Measurements from ENCODE around the gene ELMO1.

The ELMO1 gene

DNA sequence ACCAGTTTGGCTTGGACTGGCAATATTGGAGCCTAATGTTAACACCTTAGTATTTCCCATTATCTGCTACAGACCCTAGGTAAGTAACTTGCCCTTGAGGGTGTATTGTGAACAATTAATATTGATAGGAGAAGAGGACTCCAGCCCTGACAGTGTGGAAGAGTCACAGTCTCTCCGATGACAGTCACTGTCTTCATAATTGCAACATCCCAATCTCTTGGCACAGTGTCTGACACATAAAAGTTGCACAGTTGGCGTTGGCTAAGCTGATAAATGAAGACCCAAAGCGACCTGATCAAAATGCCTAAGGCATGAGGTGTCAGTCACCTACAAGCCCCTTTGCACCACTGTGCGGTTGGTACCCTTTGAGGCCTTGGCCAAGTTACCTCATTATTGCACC lies 569.6 kb downstream of the ELMO1 start:
- no peaks in the 10 kb centered on the region for H3K9me3 ChIP-seq (ENCODE audit: control extremely low read depth in 1 of 5, control insufficient read depth in 4 of 5, insufficient read depth in 2 of 5, low read depth in 1 of 5, low read length in 4 of 5)
- H3K4me3 ChIP-seq (ENCODE audit: control insufficient read depth in 1 of 7, extremely low read depth in 1 of 7, insufficient read depth in 4 of 7, low read depth in 2 of 7, low read length in 6 of 7) = no peak overlapping the region
- H3K36me3 ChIP-seq (ENCODE audit: control insufficient read depth in 4 of 4, insufficient read depth in 4 of 4, low read length in 3 of 4) = peaks cover 45 to 93% (median 69%) of the 10 kb centered on the region in 4 experiments
- WGBS (ENCODE audit: insufficient coverage) = 65% methylated on average over 4 of the region's 4 CpGs
- ChIA-PET POLR2A (no interaction called here), CTCF (no interaction called here)
- H3K27me3 ChIP-seq (replicated peaks in 2 of 5; ENCODE audit: control insufficient read depth in 4 of 5, insufficient read depth in 5 of 5, low read length in 4 of 5) = no peaks in the 10 kb centered on the region
- H3K4me1 ChIP-seq (ENCODE audit: control extremely low read depth in 1 of 4, control insufficient read depth in 4 of 4, insufficient read depth in 4 of 4, low read length in 3 of 4) = no peaks in the 10 kb centered on the region
- no peak overlapping the region for H3K27ac ChIP-seq (ENCODE audit: insufficient read depth in 1 of 2, low read depth in 1 of 2, low read length in 2 of 2, poor library complexity in 1 of 2, severe bottlenecking in 2 of 2)
- DNase-seq = no peak

DNA sequence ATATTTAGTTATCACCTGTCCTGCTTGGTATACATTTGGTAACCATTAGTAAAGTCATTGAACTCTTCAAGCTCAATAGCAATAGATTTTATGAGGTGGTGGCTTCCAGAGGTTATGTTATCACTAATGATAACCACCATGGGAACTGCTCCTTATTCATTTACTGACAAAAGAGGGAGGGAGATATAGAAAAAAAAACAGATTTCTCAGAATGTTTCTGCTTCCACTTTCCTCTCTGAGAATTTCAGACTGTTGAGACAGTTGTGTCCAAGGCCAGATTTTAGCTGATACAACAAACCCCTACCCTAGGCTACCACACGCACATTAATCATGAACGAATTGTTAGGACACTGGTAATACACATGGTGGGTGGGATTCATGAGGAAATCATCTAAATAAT lies 570.4 kb downstream of the ELMO1 start:
- H3K27me3 ChIP-seq (replicated peaks in 2 of 5; ENCODE audit: control insufficient read depth in 4 of 5, insufficient read depth in 5 of 5, low read length in 4 of 5) = no peaks in the 10 kb centered on the region
- H3K27ac ChIP-seq (ENCODE audit: insufficient read depth in 1 of 2, low read depth in 1 of 2, low read length in 2 of 2, poor library complexity in 1 of 2, severe bottlenecking in 2 of 2) = no peak overlapping the region
- 100% methylated on average over 1 of the region's 2 CpGs for whole genome bisulfite sequencing (ENCODE audit: insufficient coverage)
- H3K9me3 ChIP-seq (ENCODE audit: control extremely low read depth in 1 of 5, control insufficient read depth in 4 of 5, insufficient read depth in 2 of 5, low read depth in 1 of 5, low read length in 4 of 5) = no peaks in the 10 kb centered on the region
- no peak overlapping the region for H3K4me3 ChIP-seq (ENCODE audit: control insufficient read depth in 1 of 7, extremely low read depth in 1 of 7, insufficient read depth in 4 of 7, low read depth in 2 of 7, low read length in 6 of 7)
- POLR2A ChIA-PET = no interaction called here
- H3K36me3 ChIP-seq (ENCODE audit: control insufficient read depth in 4 of 4, insufficient read depth in 4 of 4, low read length in 3 of 4) = peaks cover 45 to 93% (median 71%) of the 10 kb centered on the region in 4 experiments
- no peak for DNase-seq
- H3K4me1 ChIP-seq (ENCODE audit: control extremely low read depth in 1 of 4, control insufficient read depth in 4 of 4, insufficient read depth in 4 of 4, low read length in 3 of 4) = no peaks in the 10 kb centered on the region
- CTCF ChIA-PET = no interaction called here

DNA sequence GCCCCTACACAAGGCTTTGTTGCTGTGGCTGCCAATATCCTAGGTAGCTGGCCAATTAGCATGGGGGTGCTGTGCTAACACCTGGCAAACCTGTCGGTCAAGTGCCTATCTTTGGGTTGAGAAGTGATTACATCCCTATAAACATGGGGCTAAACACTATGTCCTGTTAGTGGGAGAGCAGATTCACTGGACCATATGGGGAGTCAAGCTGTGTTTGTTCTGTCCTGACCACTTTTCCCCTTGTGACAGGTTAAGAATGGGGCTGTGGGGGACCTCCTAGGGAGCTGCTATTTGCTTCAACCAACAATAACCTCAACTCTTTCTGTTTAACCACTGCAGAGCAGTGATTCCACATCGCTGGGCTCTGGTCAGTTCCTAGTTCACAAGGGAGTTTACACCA lies 572.9 kb downstream of the ELMO1 start:
- Histone ChIP-seq H3K4me1 (ENCODE audit: control extremely low read depth in 1 of 4, control insufficient read depth in 4 of 4, insufficient read depth in 4 of 4, low read length in 3 of 4) (no peaks in the 10 kb centered on the region), H3K27me3 (replicated peaks in 2 of 5; ENCODE audit: control insufficient read depth in 4 of 5, insufficient read depth in 5 of 5, low read length in 4 of 5) (no peaks in the 10 kb centered on the region), H3K4me3 (ENCODE audit: control insufficient read depth in 1 of 7, extremely low read depth in 1 of 7, insufficient read depth in 4 of 7, low read depth in 2 of 7, low read length in 6 of 7) (no peak overlapping the region), H3K36me3 (ENCODE audit: control insufficient read depth in 4 of 4, insufficient read depth in 4 of 4, low read length in 3 of 4) (peaks cover 36 to 95% (median 72%) of the 10 kb centered on the region in 4 experiments), H3K27ac (ENCODE audit: insufficient read depth in 1 of 2, low read depth in 1 of 2, low read length in 2 of 2, poor library complexity in 1 of 2, severe bottlenecking in 2 of 2) (no peak overlapping the region), H3K9me3 (ENCODE audit: control extremely low read depth in 1 of 5, control insufficient read depth in 4 of 5, insufficient read depth in 2 of 5, low read depth in 1 of 5, low read length in 4 of 5) (no peaks in the 10 kb centered on the region)
- DNase-seq = no peak
- CTCF ChIA-PET = interaction anchor here (0.7 to 1.4 kb wide), 3 partner anchors 8 to 434 kb away, joined by 3 to 4 read pairs (median 3); no protein-coding TSS in a partner anchor
- POLR2A ChIA-PET = interaction anchor here (1.0 kb wide), 1 partner anchor 10 kb away, joined by 3 read pairs; no protein-coding TSS in a partner anchor
- WGBS (ENCODE audit: insufficient coverage) = 100% methylated on average over 2 of the region's 2 CpGs

DNA sequence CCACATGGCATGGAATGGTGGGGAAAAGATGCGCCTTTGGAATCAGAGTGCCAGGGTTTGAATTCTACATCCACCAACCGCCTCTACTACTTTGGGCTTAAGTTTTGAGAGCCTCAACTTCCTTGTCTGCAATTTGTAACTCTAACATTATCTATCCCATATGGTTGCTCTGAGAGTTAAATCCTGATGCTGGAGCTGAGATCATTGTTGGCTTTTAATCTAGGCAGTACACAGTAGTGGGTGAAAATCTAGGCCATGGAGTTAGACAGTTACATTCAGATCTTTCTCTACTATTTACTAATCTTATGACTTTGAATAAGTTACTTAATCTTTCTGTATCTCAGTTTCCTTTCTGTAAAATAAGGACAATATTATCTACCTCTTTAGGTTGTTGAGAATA lies 574.6 kb downstream of the ELMO1 start:
- Histone ChIP-seq H3K36me3 (ENCODE audit: control insufficient read depth in 4 of 4, insufficient read depth in 4 of 4, low read length in 3 of 4) (peaks cover 43 to 98% (median 73%) of the 10 kb centered on the region in 4 experiments), H3K4me1 (ENCODE audit: control extremely low read depth in 1 of 4, control insufficient read depth in 4 of 4, insufficient read depth in 4 of 4, low read length in 3 of 4) (no peaks in the 10 kb centered on the region), H3K9me3 (ENCODE audit: control extremely low read depth in 1 of 5, control insufficient read depth in 4 of 5, insufficient read depth in 2 of 5, low read depth in 1 of 5, low read length in 4 of 5) (no peaks in the 10 kb centered on the region), H3K27me3 (replicated peaks in 2 of 5; ENCODE audit: control insufficient read depth in 4 of 5, insufficient read depth in 5 of 5, low read length in 4 of 5) (no peaks in the 10 kb centered on the region), H3K27ac (ENCODE audit: insufficient read depth in 1 of 2, low read depth in 1 of 2, low read length in 2 of 2, poor library complexity in 1 of 2, severe bottlenecking in 2 of 2) (no peak overlapping the region), H3K4me3 (ENCODE audit: control insufficient read depth in 1 of 7, extremely low read depth in 1 of 7, insufficient read depth in 4 of 7, low read depth in 2 of 7, low read length in 6 of 7) (no peak overlapping the region)
- DNase-seq = no peak
- ChIA-PET CTCF (no interaction called here), POLR2A (no interaction called here)
- WGBS (ENCODE audit: insufficient coverage) = 90% methylated on average over 2 of the region's 2 CpGs

DNA sequence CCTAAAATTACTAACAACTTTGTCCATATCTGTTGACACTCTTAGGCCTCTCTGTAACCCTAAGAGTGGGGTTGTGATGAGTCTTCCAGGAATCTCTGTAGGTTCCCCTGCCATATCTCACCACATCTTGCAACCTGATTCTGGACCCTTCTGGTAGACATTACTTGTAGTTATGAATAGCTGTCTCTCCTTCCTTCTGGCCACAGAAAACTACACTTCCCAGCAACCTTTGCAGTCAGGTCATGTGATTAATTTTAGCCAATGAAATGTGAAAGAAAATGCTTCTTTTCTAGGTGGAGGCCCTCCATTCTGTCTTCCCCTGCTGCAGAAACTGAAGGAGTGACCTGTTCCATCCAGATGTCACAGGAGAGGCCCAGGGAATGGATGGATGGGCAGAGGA lies 576.8 kb downstream of the ELMO1 start:
- POLR2A ChIA-PET = no interaction called here
- Histone ChIP-seq H3K4me3 (ENCODE audit: control insufficient read depth in 1 of 7, extremely low read depth in 1 of 7, insufficient read depth in 4 of 7, low read depth in 2 of 7, low read length in 6 of 7) (no peak overlapping the region), H3K9me3 (ENCODE audit: control extremely low read depth in 1 of 5, control insufficient read depth in 4 of 5, insufficient read depth in 2 of 5, low read depth in 1 of 5, low read length in 4 of 5) (no peaks in the 10 kb centered on the region), H3K36me3 (ENCODE audit: control insufficient read depth in 4 of 4, insufficient read depth in 4 of 4, low read length in 3 of 4) (peaks cover 38 to 93% (median 67%) of the 10 kb centered on the region in 4 experiments), H3K27ac (ENCODE audit: insufficient read depth in 1 of 2, low read depth in 1 of 2, low read length in 2 of 2, poor library complexity in 1 of 2, severe bottlenecking in 2 of 2) (no peak overlapping the region), H3K27me3 (replicated peaks in 2 of 5; ENCODE audit: control insufficient read depth in 4 of 5, insufficient read depth in 5 of 5, low read length in 4 of 5) (no peaks in the 10 kb centered on the region), H3K4me1 (ENCODE audit: control extremely low read depth in 1 of 4, control insufficient read depth in 4 of 4, insufficient read depth in 4 of 4, low read length in 3 of 4) (no peaks in the 10 kb centered on the region)
- CTCF ChIA-PET = no interaction called here
- DNase-seq = peak; percentile 20 to 61 (median 51)

DNA sequence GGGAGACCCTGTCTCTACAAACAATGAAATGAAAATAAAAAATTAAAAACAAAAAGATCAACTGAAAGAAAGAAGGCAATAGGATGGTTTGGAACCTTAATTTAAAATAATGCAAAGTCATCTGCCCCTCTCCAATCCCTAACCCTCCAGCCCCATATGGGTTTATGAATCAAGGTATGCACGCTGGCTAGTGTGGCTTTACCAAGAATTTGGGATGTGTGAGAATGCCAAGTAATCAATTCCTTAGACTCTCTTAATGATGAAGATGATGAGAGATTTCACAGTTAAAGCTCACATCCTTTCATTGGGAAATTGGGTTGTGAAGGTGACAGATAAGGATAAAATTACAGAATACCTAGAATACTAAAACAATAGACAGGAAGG lies 577.3 kb downstream of the ELMO1 start:
- no peak for DNase-seq
- WGBS (ENCODE audit: insufficient coverage) = no CpG with 5 or more reads among the region's 1 CpG
- Histone ChIP-seq H3K36me3 (ENCODE audit: control insufficient read depth in 4 of 4, insufficient read depth in 4 of 4, low read length in 3 of 4) (peaks cover 39 to 93% (median 70%) of the 10 kb centered on the region in 4 experiments), H3K27me3 (replicated peaks in 2 of 5; ENCODE audit: control insufficient read depth in 4 of 5, insufficient read depth in 5 of 5, low read length in 4 of 5) (no peaks in the 10 kb centered on the region), H3K4me1 (ENCODE audit: control extremely low read depth in 1 of 4, control insufficient read depth in 4 of 4, insufficient read depth in 4 of 4, low read length in 3 of 4) (no peaks in the 10 kb centered on the region), H3K27ac (ENCODE audit: insufficient read depth in 1 of 2, low read depth in 1 of 2, low read length in 2 of 2, poor library complexity in 1 of 2, severe bottlenecking in 2 of 2) (no peak overlapping the region), H3K4me3 (ENCODE audit: control insufficient read depth in 1 of 7, extremely low read depth in 1 of 7, insufficient read depth in 4 of 7, low read depth in 2 of 7, low read length in 6 of 7) (no peak overlapping the region), H3K9me3 (ENCODE audit: control extremely low read depth in 1 of 5, control insufficient read depth in 4 of 5, insufficient read depth in 2 of 5, low read depth in 1 of 5, low read length in 4 of 5) (no peaks in the 10 kb centered on the region)
- POLR2A ChIA-PET = no interaction called here
- CTCF ChIA-PET = no interaction called here

DNA sequence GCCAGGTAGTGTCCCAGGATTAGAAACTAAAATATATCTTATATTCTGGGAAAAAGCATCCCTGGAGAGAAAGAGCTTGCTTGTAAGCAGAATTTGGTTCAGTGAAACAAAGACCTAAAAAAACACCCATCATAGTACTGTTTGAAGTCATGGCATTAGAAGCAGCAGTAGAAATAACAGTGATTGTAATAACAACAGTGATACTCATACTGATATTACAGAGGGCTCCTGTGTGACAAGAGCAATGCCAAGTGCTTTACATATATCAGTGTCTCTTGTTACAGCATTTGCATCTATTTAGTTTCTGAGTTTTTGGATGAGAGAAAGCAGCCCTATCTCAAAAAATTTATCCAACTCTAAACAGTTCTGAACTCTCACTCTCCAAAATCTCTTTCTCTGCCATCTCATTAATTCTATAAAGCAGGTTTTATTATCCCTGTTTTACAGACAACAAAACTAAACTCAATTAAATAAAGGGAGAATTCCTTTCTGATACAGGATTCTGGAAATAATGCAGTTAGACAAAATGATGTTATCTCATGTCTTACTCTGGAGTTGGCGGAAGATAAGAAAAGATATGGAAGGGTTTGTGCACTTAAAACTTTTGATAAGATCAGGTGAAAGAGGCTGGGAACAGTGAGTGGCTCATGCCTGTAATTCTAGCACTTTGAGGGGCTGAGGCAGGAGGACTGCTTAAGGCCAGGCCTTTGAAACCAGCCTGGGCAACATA lies 577.9 kb downstream of the ELMO1 start:
- H3K4me3 ChIP-seq (ENCODE audit: control insufficient read depth in 1 of 7, extremely low read depth in 1 of 7, insufficient read depth in 4 of 7, low read depth in 2 of 7, low read length in 6 of 7) = no peak overlapping the region
- no peaks in the 10 kb centered on the region for H3K4me1 ChIP-seq (ENCODE audit: control extremely low read depth in 1 of 4, control insufficient read depth in 4 of 4, insufficient read depth in 4 of 4, low read length in 3 of 4)
- no peak overlapping the region for H3K27ac ChIP-seq (ENCODE audit: insufficient read depth in 1 of 2, low read depth in 1 of 2, low read length in 2 of 2, poor library complexity in 1 of 2, severe bottlenecking in 2 of 2)
- no CpG with 5 or more reads among the region's 1 CpG for WGBS (ENCODE audit: insufficient coverage)
- no peaks in the 10 kb centered on the region for H3K27me3 ChIP-seq (replicated peaks in 2 of 5; ENCODE audit: control insufficient read depth in 4 of 5, insufficient read depth in 5 of 5, low read length in 4 of 5)
- DNase-seq = no peak
- ChIA-PET POLR2A (interaction anchor here (0.6 kb wide), 1 partner anchor 1065 kb away, joined by 3 read pairs; no protein-coding TSS in a partner anchor), CTCF (interaction anchor here (1.3 kb wide), 1 partner anchor 11 kb away, joined by 4 read pairs; no protein-coding TSS in a partner anchor)
- no peaks in the 10 kb centered on the region for H3K9me3 ChIP-seq (ENCODE audit: control extremely low read depth in 1 of 5, control insufficient read depth in 4 of 5, insufficient read depth in 2 of 5, low read depth in 1 of 5, low read length in 4 of 5)
- H3K36me3 ChIP-seq (ENCODE audit: control insufficient read depth in 4 of 4, insufficient read depth in 4 of 4, low read length in 3 of 4) = peaks cover 40 to 95% (median 68%) of the 10 kb centered on the region in 4 experiments
